ENCODE measurements around the gene OBSCN.

OBSCN gene

GRCh38 chr1:228316589-228317387 lies 108.9 kb downstream of the OBSCN start:
- no peak for TF ChIP-seq FOXP2 (optimal IDR thresholded peaks at IDR 0.05; ENCODE audit: borderline replicate concordance, extremely low read depth, extremely low read length, insufficient read depth)
- TF ChIP-seq, protein P1, sequence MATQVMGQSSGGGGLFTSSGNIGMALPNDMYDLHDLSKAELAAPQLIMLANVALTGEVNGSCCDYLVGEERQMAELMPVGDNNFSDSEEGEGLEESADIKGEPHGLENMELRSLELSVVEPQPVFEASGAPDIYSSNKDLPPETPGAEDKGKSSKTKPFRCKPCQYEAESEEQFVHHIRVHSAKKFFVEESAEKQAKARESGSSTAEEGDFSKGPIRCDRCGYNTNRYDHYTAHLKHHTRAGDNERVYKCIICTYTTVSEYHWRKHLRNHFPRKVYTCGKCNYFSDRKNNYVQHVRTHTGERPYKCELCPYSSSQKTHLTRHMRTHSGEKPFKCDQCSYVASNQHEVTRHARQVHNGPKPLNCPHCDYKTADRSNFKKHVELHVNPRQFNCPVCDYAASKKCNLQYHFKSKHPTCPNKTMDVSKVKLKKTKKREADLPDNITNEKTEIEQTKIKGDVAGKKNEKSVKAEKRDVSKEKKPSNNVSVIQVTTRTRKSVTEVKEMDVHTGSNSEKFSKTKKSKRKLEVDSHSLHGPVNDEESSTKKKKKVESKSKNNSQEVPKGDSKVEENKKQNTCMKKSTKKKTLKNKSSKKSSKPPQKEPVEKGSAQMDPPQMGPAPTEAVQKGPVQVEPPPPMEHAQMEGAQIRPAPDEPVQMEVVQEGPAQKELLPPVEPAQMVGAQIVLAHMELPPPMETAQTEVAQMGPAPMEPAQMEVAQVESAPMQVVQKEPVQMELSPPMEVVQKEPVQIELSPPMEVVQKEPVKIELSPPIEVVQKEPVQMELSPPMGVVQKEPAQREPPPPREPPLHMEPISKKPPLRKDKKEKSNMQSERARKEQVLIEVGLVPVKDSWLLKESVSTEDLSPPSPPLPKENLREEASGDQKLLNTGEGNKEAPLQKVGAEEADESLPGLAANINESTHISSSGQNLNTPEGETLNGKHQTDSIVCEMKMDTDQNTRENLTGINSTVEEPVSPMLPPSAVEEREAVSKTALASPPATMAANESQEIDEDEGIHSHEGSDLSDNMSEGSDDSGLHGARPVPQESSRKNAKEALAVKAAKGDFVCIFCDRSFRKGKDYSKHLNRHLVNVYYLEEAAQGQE (IDR thresholded peaks at IDR 0.05; ENCODE audit: insufficient read depth in 1 of 2, low read depth in 2 of 2, low read length in 2 of 2): no peak
- TF ChIP-seq POLR2AphosphoS5 (IDR thresholded peaks at IDR 0.05; ENCODE audit: low read depth, low read length): no peak
- no peak for TF ChIP-seq SIN3A (IDR thresholded peaks at IDR 0.05; ENCODE audit: borderline replicate concordance, insufficient read depth, low read length)
- TF ChIP-seq TAF1 (IDR thresholded peaks at IDR 0.05; ENCODE audit: borderline replicate concordance, insufficient read depth, low read length): no peak

- TF ChIP-seq, protein P1 (IDR thresholded peaks at IDR 0.05; ENCODE audit: insufficient read depth in 1 of 2, low read depth in 2 of 2, low read length in 2 of 2): no peak
- TF ChIP-seq FOXP2 (optimal IDR thresholded peaks at IDR 0.05; ENCODE audit: borderline replicate concordance, extremely low read depth, extremely low read length, insufficient read depth): no peak
- no peak for TF ChIP-seq SIN3A (IDR thresholded peaks at IDR 0.05; ENCODE audit: borderline replicate concordance, insufficient read depth, low read length)
- no peak for TF ChIP-seq POLR2AphosphoS5 (IDR thresholded peaks at IDR 0.05; ENCODE audit: low read depth, low read length)
- no peak for TF ChIP-seq TAF1 (IDR thresholded peaks at IDR 0.05; ENCODE audit: borderline replicate concordance, insufficient read depth, low read length)
Measured at GRCh38 chr1:228317411-228317828, 109.6 kb downstream of the OBSCN start.

DNA sequence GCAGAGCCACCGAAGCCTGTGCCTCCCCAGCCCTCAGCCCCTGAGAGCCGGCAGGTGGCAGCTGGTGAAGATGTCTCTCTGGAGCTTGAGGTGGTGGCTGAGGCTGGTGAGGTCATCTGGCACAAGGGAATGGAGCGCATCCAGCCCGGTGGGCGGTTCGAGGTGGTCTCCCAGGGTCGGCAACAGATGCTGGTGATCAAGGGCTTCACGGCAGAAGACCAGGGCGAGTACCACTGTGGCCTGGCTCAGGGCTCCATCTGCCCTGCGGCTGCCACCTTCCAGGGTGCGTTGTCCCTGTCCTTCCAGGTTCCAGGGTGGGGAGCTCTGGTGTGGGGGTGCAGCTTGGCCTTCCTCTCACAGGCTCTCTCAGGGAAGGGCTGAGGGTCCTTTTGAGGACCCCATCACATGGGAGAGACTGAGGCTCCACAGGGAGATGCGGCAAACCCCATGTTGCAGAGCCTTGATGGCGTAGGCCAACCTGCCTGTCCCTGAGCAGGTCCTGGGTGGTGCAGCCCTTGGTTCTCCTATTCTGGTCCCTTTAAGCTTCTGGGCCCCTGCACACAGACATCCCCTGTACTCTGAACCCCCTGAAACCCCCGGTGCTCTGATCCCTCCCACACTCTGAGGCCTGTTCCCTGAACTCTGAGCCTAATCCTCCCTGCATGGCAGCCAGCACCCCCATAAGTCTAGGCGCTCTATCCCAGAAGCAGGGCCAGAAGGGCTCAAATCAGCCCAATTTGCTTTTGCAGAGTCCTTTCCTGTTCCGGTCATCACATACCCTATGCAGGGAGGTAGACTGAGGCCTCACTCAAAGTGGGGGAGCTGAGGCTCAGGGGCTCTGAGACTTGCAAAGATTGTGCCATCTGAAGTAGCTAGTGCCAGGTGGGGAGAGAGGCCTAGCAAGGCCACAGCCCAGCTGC lies 110.3 kb downstream of the OBSCN start:
- TF ChIP-seq, protein P1 (IDR thresholded peaks at IDR 0.05; ENCODE audit: insufficient read depth in 1 of 2, low read depth in 2 of 2, low read length in 2 of 2): no peak
- TF ChIP-seq TAF1 (IDR thresholded peaks at IDR 0.05; ENCODE audit: borderline replicate concordance, insufficient read depth, low read length): no peak
- no peak for TF ChIP-seq SIN3A (IDR thresholded peaks at IDR 0.05; ENCODE audit: borderline replicate concordance, insufficient read depth, low read length)
- no peak for TF ChIP-seq FOXP2 (optimal IDR thresholded peaks at IDR 0.05; ENCODE audit: borderline replicate concordance, extremely low read depth, extremely low read length, insufficient read depth)
- TF ChIP-seq POLR2AphosphoS5 (IDR thresholded peaks at IDR 0.05; ENCODE audit: low read depth, low read length): no peak

GRCh38 chr1:228318823-228319241 lies 111.0 kb downstream of the OBSCN start:
- TF ChIP-seq TAF1 (IDR thresholded peaks at IDR 0.05; ENCODE audit: borderline replicate concordance, insufficient read depth, low read length) (no peak), POLR2AphosphoS5 (IDR thresholded peaks at IDR 0.05; ENCODE audit: low read depth, low read length) (no peak), FOXP2 (optimal IDR thresholded peaks at IDR 0.05; ENCODE audit: borderline replicate concordance, extremely low read depth, extremely low read length, insufficient read depth) (no peak), SIN3A (IDR thresholded peaks at IDR 0.05; ENCODE audit: borderline replicate concordance, insufficient read depth, low read length) (no peak)
- TF ChIP-seq, protein P1 (IDR thresholded peaks at IDR 0.05; ENCODE audit: insufficient read depth in 1 of 2, low read depth in 2 of 2, low read length in 2 of 2): no peak
